ENCODE data around the gene SHMT1.
"Not testable (repeated sequence)": the region's sequence is repeated elsewhere in the genome, so short reads cannot be mapped to it uniquely, and the experiment has no call there.

The SHMT1 gene

GRCh38 chr17:18363101-18364049 lies at the start of gene SHMT1:
Gene SHMT1 (minus strand): TSS chr17:18363550. CDS start chr17:18355981, 7,569 bp downstream.
- Histone ChIP-seq H2AFZ (ENCODE audit: low read depth, low read length) (peak within 1 kb of the TSS; percentile 48), H3K27me3 (ENCODE audit: insufficient read depth, low read length) (no peaks in the 10 kb centered on the region), H3K4me1 (ENCODE audit: insufficient read depth, low read length) (peaks cover 5% of the 10 kb centered on the region), H3K36me3 (ENCODE audit: insufficient read depth, low read length) (no peaks in the 10 kb centered on the region), H3K4me3 (ENCODE audit: low read length) (peak within 1 kb of the TSS; percentile 74), H3K9me3 (ENCODE audit: low read length) (no peaks in the 10 kb centered on the region)

DNA sequence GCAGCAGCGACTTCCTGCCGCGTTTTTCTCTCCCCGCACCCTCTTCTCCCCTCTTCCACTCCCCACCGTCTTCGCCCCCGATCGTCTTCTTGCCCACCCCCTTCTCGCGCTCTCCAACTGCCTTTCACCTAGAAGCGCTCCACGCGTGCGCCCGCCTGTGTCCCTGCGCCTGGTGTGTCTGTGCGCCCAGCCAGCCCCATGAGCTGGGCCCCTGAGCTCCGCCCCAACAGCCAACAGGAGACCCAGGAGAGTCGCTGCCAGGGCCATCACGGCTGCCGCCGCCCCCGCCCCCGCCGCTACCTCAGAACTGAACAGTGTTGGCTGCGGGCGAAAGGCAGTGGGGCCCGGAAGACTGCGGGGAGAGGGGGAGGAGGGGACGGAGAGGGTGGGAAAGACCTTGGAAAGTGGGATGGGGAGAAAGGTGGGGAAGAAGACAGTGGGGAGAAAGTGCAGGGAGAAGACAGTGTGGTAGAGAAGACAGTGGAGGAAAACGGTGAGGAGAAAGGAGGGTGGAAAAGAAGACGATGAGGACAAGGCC lies 48.7 kb upstream of the SHMT1 start:
- not testable (repeated sequence) for H3K4me3 ChIP-seq (ENCODE audit: low read length); H3K4me1 ChIP-seq (ENCODE audit: insufficient read depth, low read length); H3K36me3 ChIP-seq (ENCODE audit: insufficient read depth, low read length); H3K9me3 ChIP-seq (ENCODE audit: low read length); H2AFZ ChIP-seq (ENCODE audit: low read depth, low read length); H3K27me3 ChIP-seq (ENCODE audit: insufficient read depth, low read length)

GRCh38 chr17:18411377-18411864 lies 48.1 kb upstream of the SHMT1 start:
- not testable (repeated sequence) for H3K9me3 ChIP-seq (ENCODE audit: low read length); H3K4me1 ChIP-seq (ENCODE audit: insufficient read depth, low read length); H3K27me3 ChIP-seq (ENCODE audit: insufficient read depth, low read length); H2AFZ ChIP-seq (ENCODE audit: low read depth, low read length); H3K36me3 ChIP-seq (ENCODE audit: insufficient read depth, low read length)
- peak overlapping the region; percentile 61 for H3K4me3 ChIP-seq (ENCODE audit: low read length)

DNA sequence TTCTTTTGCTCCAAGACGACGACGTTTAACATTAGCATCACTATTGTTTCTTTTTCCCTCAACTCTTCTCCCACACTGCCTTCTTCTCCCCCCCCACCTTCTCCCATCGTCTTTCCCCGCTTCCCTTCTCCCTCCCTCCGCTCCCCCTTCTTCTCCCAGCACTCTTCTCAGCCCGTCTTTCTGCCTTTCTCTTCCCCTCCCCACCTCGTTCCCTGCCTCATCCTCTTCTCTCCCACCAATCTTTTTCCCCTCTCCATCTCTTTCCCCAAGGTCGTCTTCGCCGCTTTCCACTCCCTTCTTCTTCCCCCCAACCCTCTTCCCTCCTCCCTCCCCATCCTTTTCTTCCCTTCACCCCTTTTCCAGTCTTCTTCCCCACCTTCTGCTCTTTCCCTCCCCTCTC lies 47.4 kb upstream of the SHMT1 start:
- H3K9me3 ChIP-seq (ENCODE audit: low read length); H2AFZ ChIP-seq (ENCODE audit: low read depth, low read length); H3K36me3 ChIP-seq (ENCODE audit: insufficient read depth, low read length); H3K27me3 ChIP-seq (ENCODE audit: insufficient read depth, low read length); H3K4me1 ChIP-seq (ENCODE audit: insufficient read depth, low read length): not testable (repeated sequence)
- peak overlapping the region; percentile 61 for H3K4me3 ChIP-seq (ENCODE audit: low read length)

DNA sequence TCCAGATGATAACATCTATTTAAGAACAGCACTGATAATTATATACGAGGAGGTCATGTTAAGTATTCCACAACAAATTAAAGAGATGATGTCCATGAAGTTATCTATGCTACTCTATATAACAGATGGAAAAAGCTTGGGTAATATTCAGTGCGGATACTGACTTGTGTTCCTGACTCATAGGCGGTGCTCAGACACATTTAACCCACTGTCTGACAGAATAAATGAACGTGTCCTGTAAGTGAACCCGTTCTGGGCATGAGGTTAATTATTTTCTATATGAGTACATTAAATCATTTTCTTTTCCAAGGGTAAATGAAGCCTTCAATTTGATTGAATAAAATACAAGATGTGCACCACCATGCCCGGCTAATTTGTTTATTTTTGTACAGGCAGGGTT lies 46.0 kb upstream of the SHMT1 start:
- not testable (repeated sequence) for H2AFZ ChIP-seq (ENCODE audit: low read depth, low read length); H3K27me3 ChIP-seq (ENCODE audit: insufficient read depth, low read length); H3K9me3 ChIP-seq (ENCODE audit: low read length); H3K36me3 ChIP-seq (ENCODE audit: insufficient read depth, low read length); H3K4me3 ChIP-seq (ENCODE audit: low read length); H3K4me1 ChIP-seq (ENCODE audit: insufficient read depth, low read length)

DNA sequence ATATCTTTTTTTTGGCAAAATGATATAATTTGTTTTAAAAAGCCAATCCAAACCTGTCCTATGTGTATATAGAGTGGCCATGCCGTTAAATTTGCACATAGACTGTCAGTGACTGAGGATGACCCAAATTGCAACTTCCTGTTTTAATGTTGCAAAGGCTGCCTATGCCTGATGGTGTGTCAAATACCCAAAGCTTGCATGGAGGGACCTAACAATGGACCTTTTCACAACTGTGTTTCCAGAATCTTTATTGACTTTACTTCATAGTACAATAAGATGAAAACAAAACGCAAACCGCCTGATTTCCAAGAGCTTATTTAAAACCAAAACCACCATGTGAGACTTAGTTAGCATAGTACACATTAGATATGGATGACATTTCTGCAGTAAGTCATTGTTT lies 45.6 kb upstream of the SHMT1 start:
- H3K27me3 ChIP-seq (ENCODE audit: insufficient read depth, low read length); H3K4me1 ChIP-seq (ENCODE audit: insufficient read depth, low read length); H2AFZ ChIP-seq (ENCODE audit: low read depth, low read length); H3K9me3 ChIP-seq (ENCODE audit: low read length); H3K4me3 ChIP-seq (ENCODE audit: low read length); H3K36me3 ChIP-seq (ENCODE audit: insufficient read depth, low read length): not testable (repeated sequence)

DNA sequence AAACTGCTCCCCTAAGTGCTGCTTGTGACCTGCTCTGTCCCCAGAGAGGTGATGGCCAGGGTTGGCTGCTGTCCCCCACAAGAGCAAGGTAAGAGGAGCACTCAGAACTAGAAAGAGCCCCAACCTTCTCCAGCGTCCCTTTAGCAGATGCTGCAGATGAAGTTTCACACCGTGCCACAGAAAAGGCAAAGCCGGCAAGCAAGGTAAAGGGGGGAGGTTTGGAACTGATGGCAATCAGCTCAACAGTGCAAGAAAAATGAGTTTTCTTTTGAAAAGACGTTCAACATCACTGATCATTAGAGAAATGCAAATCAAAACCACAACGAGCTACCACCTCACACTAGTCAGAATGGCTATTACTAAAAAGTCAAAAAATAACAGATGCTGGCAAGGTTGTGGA lies 40.3 kb upstream of the SHMT1 start:
- H3K27me3 ChIP-seq (ENCODE audit: insufficient read depth, low read length); H3K4me3 ChIP-seq (ENCODE audit: low read length); H2AFZ ChIP-seq (ENCODE audit: low read depth, low read length); H3K4me1 ChIP-seq (ENCODE audit: insufficient read depth, low read length); H3K9me3 ChIP-seq (ENCODE audit: low read length); H3K36me3 ChIP-seq (ENCODE audit: insufficient read depth, low read length): not testable (repeated sequence)

- not testable (repeated sequence) for H2AFZ ChIP-seq (ENCODE audit: low read depth, low read length); H3K4me3 ChIP-seq (ENCODE audit: low read length); H3K4me1 ChIP-seq (ENCODE audit: insufficient read depth, low read length); H3K27me3 ChIP-seq (ENCODE audit: insufficient read depth, low read length); H3K36me3 ChIP-seq (ENCODE audit: insufficient read depth, low read length); H3K9me3 ChIP-seq (ENCODE audit: low read length)
Observed at GRCh38 chr17:18403166-18403565, 39.8 kb upstream of the SHMT1 start.

DNA sequence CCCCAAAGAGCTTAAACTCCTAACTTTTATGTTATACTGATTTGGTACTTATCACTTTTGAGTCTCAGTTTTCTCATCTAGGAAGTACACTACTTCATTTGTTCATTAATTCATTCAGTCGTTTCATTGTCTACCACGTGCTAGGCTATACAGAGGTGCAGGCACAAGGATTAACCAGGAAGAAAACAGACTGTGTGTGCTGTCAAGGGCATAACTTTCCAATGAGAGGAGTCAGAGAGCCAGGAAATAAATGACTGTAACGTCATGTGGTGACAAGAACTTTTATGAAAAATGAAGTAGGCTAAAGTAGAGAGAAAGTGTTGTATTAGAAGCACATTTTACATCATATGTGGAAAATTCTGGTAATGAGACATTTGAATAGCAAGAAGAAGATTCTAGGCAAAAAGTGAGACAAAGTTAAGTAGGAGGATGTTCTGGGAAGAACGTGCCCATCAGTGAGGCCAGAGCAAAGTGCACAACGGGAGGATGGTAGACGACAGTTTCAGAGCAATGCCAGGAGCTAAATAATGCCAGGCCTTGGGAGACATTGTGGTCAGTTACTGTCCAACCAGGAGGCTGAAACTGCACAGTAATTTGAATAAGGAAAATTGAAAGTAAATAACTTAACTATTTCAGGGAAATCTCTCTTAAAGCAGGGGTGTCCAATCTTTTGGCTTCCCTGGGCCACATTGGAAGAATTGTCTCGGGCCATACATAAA lies 38.7 kb upstream of the SHMT1 start:
- not testable (repeated sequence) for H3K36me3 ChIP-seq (ENCODE audit: insufficient read depth, low read length); H3K9me3 ChIP-seq (ENCODE audit: low read length); H3K27me3 ChIP-seq (ENCODE audit: insufficient read depth, low read length); H3K4me1 ChIP-seq (ENCODE audit: insufficient read depth, low read length); H3K4me3 ChIP-seq (ENCODE audit: low read length); H2AFZ ChIP-seq (ENCODE audit: low read depth, low read length)

GRCh38 chr17:18388728-18389127 lies 25.4 kb upstream of the SHMT1 start:
- H3K27me3 ChIP-seq (ENCODE audit: insufficient read depth, low read length); H2AFZ ChIP-seq (ENCODE audit: low read depth, low read length); H3K36me3 ChIP-seq (ENCODE audit: insufficient read depth, low read length); H3K4me1 ChIP-seq (ENCODE audit: insufficient read depth, low read length); H3K4me3 ChIP-seq (ENCODE audit: low read length); H3K9me3 ChIP-seq (ENCODE audit: low read length): not testable (repeated sequence)

DNA sequence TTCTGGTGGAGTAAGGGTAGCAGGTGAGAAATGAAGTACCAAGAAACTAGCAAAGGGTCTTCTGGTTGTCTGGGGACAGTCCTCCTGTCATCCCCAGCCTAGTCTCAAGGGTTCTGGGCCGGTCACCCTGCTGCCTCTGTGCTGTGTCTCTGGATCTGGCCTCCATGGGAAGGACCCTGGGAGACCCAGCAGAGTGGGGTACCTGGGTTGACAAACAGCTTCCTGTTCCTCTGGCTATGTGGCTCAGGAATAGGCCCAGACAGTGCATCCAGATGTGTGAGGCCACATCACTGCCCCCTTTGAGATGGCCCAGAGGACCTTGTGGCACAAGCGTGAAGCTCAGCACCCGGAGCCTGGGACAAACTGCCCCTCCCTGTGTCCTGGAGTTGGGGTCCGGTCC lies 24.9 kb upstream of the SHMT1 start:
- not testable (repeated sequence) for H2AFZ ChIP-seq (ENCODE audit: low read depth, low read length); H3K9me3 ChIP-seq (ENCODE audit: low read length); H3K4me3 ChIP-seq (ENCODE audit: low read length); H3K4me1 ChIP-seq (ENCODE audit: insufficient read depth, low read length); H3K36me3 ChIP-seq (ENCODE audit: insufficient read depth, low read length); H3K27me3 ChIP-seq (ENCODE audit: insufficient read depth, low read length)

- H3K36me3 ChIP-seq (ENCODE audit: insufficient read depth, low read length); H3K4me3 ChIP-seq (ENCODE audit: low read length); H2AFZ ChIP-seq (ENCODE audit: low read depth, low read length); H3K27me3 ChIP-seq (ENCODE audit: insufficient read depth, low read length); H3K9me3 ChIP-seq (ENCODE audit: low read length); H3K4me1 ChIP-seq (ENCODE audit: insufficient read depth, low read length): not testable (repeated sequence)
Observed at GRCh38 chr17:18387583-18387982, 24.2 kb upstream of the SHMT1 start.

DNA sequence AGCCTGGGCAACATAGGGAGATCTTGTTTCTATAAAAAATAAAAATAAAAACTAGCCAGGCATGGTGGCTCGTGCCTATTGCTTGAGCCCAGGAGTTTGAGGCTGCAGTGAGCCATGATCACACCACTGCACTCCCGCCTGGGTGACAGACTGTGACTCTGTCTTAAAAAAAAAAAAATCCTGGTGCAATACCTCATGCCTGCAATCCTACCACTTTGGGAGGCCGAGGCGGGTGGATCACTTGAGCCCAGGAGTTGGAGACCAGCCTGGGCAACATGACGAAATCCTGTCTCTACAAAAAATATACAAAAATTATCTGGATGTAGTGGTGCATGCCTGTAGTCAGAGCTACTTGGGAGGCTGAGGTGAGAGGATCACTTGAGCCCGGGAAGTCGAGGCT lies 20.9 kb upstream of the SHMT1 start:
- not testable (repeated sequence) for H3K4me3 ChIP-seq (ENCODE audit: low read length); H3K27me3 ChIP-seq (ENCODE audit: insufficient read depth, low read length); H2AFZ ChIP-seq (ENCODE audit: low read depth, low read length); H3K9me3 ChIP-seq (ENCODE audit: low read length); H3K36me3 ChIP-seq (ENCODE audit: insufficient read depth, low read length); H3K4me1 ChIP-seq (ENCODE audit: insufficient read depth, low read length)
